ENCODE data around the gene EVA1C.
A peak's percentile ranks its signal among the peaks of the same experiment; 100 is the strongest.

Gene EVA1C

DNA sequence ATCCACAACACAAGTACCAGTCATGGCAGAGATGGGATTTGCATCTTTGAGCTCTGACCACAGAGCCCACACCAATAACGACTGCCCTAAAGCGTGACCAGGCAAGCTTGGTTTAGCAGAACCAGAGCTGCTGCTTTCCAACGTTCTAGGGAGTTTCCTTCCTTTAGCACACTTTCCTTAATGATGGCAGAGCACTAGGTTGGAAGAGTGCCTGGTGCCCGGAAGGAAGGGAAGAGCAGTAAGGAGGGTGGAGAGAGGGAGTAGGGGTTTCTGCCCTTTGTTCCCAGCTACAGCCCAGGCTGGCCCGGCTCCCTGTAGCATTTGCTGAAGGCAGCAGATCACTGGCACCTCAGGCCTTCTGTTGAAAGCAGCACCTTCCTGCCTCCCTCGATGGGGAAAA lies 6.1 kb upstream of the EVA1C start:
- no peak for FAIRE-seq
- no peak for TF ChIP-seq POLR2A (IDR thresholded peaks at IDR 0.05; ENCODE audit: low read depth, low read length)
- DNase-seq (ENCODE audit: insufficient read length, low spot score), result no peak

DNA sequence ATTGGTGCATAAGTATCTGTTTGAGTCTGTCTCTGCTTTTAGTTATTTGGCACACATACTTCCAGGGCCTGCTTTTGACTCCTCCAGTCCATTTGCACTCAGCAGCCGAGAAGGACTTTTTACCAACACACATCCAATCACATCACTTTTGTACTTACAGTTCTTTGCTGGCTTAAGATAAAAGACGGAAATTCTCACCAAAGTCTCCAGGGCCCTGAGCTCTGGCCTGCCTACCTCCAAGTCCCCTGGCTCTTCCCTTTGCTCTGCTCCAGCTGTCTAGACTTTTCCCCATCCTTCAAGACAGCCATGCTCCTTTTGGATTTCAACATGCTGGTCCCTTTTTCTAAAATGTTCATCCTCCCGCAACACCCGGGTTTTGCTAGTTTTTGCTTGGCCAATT lies 2.2 kb upstream of the EVA1C start:
- no peak for TF ChIP-seq POLR2A (IDR thresholded peaks at IDR 0.05; ENCODE audit: low read depth, low read length)
- FAIRE-seq (no peak), DNase-seq (ENCODE audit: insufficient read length, low spot score) (no peak)

DNA sequence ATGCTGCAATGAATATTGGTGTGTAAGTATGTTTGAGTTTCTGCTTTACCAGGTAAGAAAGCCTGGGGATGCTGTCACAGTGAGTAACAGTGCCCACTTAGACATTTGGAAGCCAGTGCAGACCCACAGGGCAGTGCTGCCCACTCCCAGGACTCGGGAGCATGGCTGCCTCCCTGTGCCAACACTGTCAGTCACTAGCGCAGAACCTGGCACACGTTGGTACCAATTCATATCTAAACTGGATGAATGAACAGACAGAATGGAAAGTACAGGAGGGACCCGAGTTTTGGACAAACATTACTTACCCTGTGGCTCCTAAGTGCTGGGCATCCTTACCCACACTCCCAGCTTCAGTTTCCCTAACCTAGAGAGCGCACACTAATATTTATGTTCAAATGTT lies 1.6 kb upstream of the EVA1C start:
- DNase-seq (ENCODE audit: insufficient read length, low spot score) (no peak), FAIRE-seq (no peak)
- TF ChIP-seq POLR2A (IDR thresholded peaks at IDR 0.05; ENCODE audit: low read depth, low read length), result no peak

DNA sequence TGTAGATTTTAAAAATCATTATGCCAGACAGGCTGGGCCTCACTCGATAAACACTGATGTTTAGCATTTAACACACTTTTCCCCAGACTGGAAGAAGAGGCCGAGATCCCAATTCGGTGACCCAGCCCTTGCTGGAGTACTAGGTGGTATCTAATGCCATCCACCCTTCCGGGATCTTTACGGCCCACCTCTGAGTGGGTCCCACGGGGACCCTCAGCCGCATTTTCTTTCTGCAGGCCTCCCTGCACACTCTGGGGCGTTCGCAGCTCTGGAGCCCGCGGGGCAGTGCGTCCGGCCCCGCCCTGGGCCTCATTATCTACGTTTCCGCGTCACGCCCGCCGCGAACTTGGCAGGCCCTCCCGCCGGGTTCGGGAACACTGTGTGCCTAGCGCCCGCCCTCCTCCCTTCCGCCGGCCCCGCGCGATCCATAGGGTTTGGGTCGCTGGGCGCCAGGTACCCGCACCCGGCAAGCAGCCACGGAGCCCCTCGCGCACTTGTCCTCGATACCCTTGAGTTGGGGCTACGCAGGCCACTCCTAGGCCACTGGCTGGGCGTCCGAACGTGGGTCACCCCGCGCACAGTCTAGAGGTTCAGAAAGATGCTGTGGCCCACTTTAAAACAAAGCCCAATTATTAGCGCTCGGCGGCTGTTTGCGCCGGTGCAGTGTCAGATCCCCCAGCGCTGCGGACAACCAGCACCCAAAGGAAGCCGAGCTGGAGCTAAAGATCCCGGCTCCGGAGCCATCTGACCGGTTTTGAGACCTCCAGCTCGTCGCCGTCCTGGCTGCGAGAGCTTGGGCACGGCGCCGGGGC lies 950 bp upstream of the EVA1C start:
- FAIRE-seq, result no peak
- TF ChIP-seq POLR2A (IDR thresholded peaks at IDR 0.05; ENCODE audit: low read depth, low read length), result peak; percentile 23; the same call in 1 of the 2 replicates
- peak; percentile 61 for DNase-seq (ENCODE audit: insufficient read length, low spot score)

DNA sequence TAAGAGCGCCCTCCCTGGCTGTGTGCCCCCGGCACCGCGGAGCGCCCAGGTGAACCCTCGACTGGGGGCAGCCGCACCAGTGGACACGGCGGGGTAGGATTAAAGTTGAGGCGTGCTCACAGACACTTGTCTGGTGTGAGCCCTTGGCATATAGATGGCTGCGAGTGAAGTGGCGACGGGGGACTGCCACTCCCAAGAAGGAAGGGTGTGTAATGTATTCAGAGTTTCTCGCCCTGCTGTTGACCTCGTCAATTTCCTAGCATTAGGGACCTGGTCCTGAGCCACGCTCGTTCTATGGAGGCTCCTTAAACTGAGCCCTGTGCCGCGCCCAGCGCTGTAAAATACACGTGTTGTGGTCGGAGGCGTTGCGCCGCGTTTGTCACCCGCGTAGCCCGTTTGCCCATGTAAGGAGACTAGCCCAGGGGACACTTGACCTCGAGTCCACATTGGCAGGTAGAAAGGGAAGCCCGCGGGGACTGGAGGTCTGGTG lies 554 bp downstream of the EVA1C start:
- FAIRE-seq (no peak), DNase-seq (ENCODE audit: insufficient read length, low spot score) (no peak)
- TF ChIP-seq POLR2A (IDR thresholded peaks at IDR 0.05; ENCODE audit: low read depth, low read length), result no peak

GRCh38 chr21:32413697-32414578 lies 1.4 kb downstream of the EVA1C start:
- FAIRE-seq (no peak), DNase-seq (ENCODE audit: insufficient read length, low spot score) (no peak)
- TF ChIP-seq POLR2A (IDR thresholded peaks at IDR 0.05; ENCODE audit: low read depth, low read length), result no peak

GRCh38 chr21:32414579-32415358 lies 2.3 kb downstream of the EVA1C start:
- FAIRE-seq, result no peak

DNA sequence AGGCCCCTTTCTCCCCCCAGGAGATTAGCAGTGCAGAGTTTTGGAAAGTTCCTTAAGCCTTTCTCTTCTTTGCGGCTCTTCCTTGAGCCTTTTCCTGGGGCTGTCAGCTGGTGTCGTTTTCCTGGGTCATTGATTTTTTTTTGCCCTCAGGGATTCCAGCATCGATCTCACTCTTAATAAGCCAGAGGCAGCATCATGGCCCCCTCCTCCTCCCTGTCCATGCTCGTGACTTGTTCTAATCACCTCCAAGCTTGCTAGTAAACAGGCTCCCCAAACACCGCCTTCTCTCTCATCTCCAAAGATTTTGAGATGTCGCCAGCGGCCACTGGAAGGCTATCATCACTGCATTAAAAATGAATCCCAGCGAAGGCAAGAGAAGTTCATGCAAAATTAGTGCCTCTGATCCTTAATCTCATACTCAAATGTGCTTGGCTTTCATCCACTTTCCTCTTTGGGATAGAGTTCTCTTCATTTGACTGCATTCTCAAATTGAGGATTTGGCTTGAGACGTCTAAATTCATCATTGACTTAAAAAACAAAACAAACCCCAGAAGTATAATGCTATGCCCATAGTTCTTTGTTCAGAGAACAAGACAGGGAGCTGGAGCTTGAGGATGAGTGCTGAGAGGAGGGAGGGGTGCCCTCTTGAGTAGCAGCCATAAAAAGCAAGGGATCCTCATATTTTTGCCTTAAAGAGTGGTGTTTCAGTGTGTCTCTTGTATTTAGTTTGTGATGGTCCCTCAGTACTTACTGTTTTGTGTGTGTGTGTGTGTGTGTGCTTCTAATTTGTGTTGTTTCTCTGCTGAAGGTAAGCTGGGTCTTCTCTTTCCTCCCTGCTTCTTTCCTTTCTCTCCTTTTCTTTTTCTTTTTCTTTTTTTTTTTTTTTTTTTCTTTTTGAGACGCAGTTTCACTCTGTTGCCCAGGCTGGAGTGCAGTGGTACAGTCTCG lies 3.2 kb downstream of the EVA1C start:
- no peak for TF ChIP-seq POLR2A (IDR thresholded peaks at IDR 0.05; ENCODE audit: low read depth, low read length)
- FAIRE-seq (no peak), DNase-seq (ENCODE audit: insufficient read length, low spot score) (no peak)

More at GRCh38 chr21:32414579-32415358, 2.3 kb downstream of the EVA1C start:
- TF ChIP-seq POLR2A (IDR thresholded peaks at IDR 0.05; ENCODE audit: low read depth, low read length), result no peak
- no peak for DNase-seq (ENCODE audit: insufficient read length, low spot score)

GRCh38 chr21:32418146-32418545 lies 5.6 kb downstream of the EVA1C start:
- FAIRE-seq (no peak), DNase-seq (ENCODE audit: insufficient read length, low spot score) (no peak)
- no peak for TF ChIP-seq POLR2A (IDR thresholded peaks at IDR 0.05; ENCODE audit: low read depth, low read length)

DNA sequence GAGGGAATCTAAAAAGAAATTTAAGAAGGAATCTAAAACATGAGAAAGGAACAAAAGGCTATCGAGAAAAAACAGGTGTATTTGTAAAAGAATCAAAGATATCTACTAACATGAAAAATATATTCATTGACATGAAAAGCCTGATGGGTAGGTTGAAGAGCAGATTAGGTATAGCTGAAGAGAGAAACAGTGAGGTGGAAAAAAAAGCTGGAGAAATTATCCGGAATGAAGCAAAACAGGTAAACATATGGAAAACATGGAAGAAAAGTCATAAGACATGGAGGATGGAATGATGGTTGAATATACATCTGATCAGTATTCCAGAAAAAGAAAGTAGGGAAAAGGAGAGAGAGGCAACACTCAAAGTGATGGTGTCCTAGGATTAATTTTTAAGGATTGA lies 9.6 kb downstream of the EVA1C start:
- FAIRE-seq (no peak), DNase-seq (ENCODE audit: insufficient read length, low spot score) (no peak)
- no peak for TF ChIP-seq POLR2A (IDR thresholded peaks at IDR 0.05; ENCODE audit: low read depth, low read length)

DNA sequence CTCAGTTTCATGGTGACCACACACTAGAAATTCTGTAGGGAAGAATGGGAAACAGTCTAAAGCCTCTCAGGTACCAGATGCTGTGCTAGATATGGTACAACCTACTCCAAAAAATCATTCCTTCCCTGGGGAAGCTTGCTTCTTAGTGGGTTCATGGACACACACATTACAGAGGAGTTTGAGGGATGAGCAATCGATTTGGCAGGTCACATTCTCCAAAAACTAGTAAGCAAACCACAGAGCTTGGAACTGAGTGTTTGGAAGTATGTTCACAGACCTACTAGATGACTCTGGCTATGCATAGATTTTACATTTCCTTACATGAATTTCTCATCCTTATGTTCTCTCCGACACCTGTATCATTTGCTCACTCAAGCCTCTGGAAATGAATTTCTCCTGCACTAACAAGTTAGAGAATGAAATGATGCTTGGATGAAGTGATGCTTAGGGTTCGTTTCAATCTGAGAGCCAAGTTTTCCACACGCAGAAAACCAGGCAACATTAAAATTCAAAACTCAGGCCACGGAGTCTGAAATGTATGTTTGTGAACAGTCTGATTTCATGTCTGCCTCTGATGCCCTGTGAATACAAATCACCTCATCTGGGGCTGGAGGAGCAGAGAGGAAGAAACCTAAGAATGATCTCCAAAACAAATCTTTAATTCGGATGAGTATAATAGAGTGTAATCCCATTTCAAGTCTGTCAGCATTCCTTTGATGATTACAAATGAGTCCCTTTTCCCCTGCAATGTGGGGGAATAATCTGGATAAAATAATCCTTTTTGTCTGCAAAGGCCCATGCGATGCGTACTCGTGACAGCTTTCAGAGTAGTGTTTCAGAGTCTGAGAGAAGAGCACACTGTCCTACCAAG lies 11.0 kb downstream of the EVA1C start:
- TF ChIP-seq POLR2A (IDR thresholded peaks at IDR 0.05; ENCODE audit: low read depth, low read length), result no peak
- DNase-seq (ENCODE audit: insufficient read length, low spot score) (peak; percentile 71), FAIRE-seq (peak; percentile 33)

GRCh38 chr21:32424191-32424535 lies 11.7 kb downstream of the EVA1C start:
- no peak for TF ChIP-seq POLR2A (IDR thresholded peaks at IDR 0.05; ENCODE audit: low read depth, low read length)
- no peak for FAIRE-seq
- no peak for DNase-seq (ENCODE audit: insufficient read length, low spot score)

Measured in H54 (cell line).